GM23338 (cell line): ENCODE data around the gene MIGA1. TPM values are rescaled to one million over a fixed set of nuclear protein-coding genes. Genes with fewer than 3 reads are reported as not detected.
"Not testable (repeated sequence)": the region's sequence is repeated elsewhere in the genome, so short reads cannot be mapped to it uniquely, and the experiment has no call there.

ENCODE experiments used
- ATAC-seq: fragments of 200-7000 bp; cut with Tn5 transposase; 3 replicates; pipeline ENCODE4 v1.9.1; 2020
- DNase-seq: peaks from one replicate; pipeline ENCODE4 v3.0.0-alpha.2; 2015; ENCODE audit warnings: low spot score
- H2AFZ ChIP-seq: fragments of 200-600 bp; sonication (generic); 2 replicates; pipeline ENCODE4 v1.8.0; 2016; ENCODE audit warnings: antibody characterized with exemption, mild to moderate bottlenecking, moderate library complexity
- H3F3A ChIP-seq: fragments of 200-600 bp; sonication (generic); replicated peaks from 2 replicates; pipeline ENCODE4 v1.8.0; 2017; ENCODE audit warnings: antibody characterized with exemption, mixed run types, low read depth
- H3K27ac ChIP-seq: fragments of 200-600 bp; sonication (generic); 2 replicates; pipeline ENCODE4 v1.6.1; 2016; ENCODE audit warnings: low read depth
- H3K27me3 ChIP-seq: fragments of 200-600 bp; sonication (generic); 2 replicates; pipeline ENCODE4 v1.8.0; 2016; ENCODE audit warnings: mild to moderate bottlenecking, mixed run types, moderate library complexity; ENCODE audit not compliant: insufficient read depth
- H3K36me3 ChIP-seq: fragments of 200-600 bp; sonication (generic); 2 replicates; pipeline ENCODE4 v1.8.0; 2016; ENCODE audit warnings: mild to moderate bottlenecking; ENCODE audit not compliant: insufficient read depth
- H3K4me1 ChIP-seq: fragments of 200-600 bp; sonication (generic); 2 replicates; pipeline ENCODE4 v1.8.0; 2016; ENCODE audit warnings: mild to moderate bottlenecking, moderate library complexity; ENCODE audit not compliant: insufficient read depth
- H3K4me2 ChIP-seq: fragments of 200-600 bp; sonication (generic); 2 replicates; pipeline ENCODE4 v1.7.1; 2017; ENCODE audit warnings: mixed run types
- H3K4me3 ChIP-seq: fragments of 200-600 bp; sonication (generic); 2 replicates; pipeline ENCODE4 v1.6.1; 2016; ENCODE audit warnings: mixed run types
- H3K79me2 ChIP-seq: fragments of 200-600 bp; sonication (generic); replicated peaks from 2 replicates; pipeline ENCODE4 v1.8.0; 2017; ENCODE audit warnings: mild to moderate bottlenecking; ENCODE audit not compliant: insufficient read depth
- H3K9me2 ChIP-seq: fragments of 200-600 bp; sonication (generic); 2 replicates; pipeline ENCODE4 v1.8.0; 2017; ENCODE audit not compliant: insufficient read depth
- H4K20me1 ChIP-seq: fragments of 200-600 bp; sonication (generic); replicated peaks from 2 replicates; pipeline ENCODE4 v1.8.0; 2017; ENCODE audit warnings: mild to moderate bottlenecking; ENCODE audit not compliant: insufficient read depth
- H3K27ac Mint-ChIP-seq: 2 replicates; pipeline ENCODE4 v1.8.0; 2020; ENCODE audit warnings: inconsistent platforms, mild to moderate bottlenecking, moderate library complexity, mixed read lengths
- H3K27me3 Mint-ChIP-seq: 3 replicates; pipeline ENCODE4 v1.8.0; 2022; ENCODE audit warnings: low read depth, mild to moderate bottlenecking, moderate library complexity, mixed read lengths, inconsistent platforms; ENCODE audit not compliant: insufficient read depth, poor library complexity
- H3K36me3 Mint-ChIP-seq: 3 replicates; pipeline ENCODE4 v1.8.0; 2021; ENCODE audit warnings: low read depth, mild to moderate bottlenecking, inconsistent platforms, moderate library complexity, mixed read lengths
- H3K4me1 Mint-ChIP-seq: 3 replicates; pipeline ENCODE4 v1.8.0; 2020; ENCODE audit warnings: mild to moderate bottlenecking, inconsistent platforms, mixed read lengths
- H3K4me3 Mint-ChIP-seq: 3 replicates; pipeline ENCODE4 v1.8.0; 2021; ENCODE audit warnings: moderate library complexity, mild to moderate bottlenecking, inconsistent platforms, mixed read lengths
- H3K9me3 Mint-ChIP-seq: 3 replicates; pipeline ENCODE4 v1.8.0; 2020; ENCODE audit warnings: moderate library complexity, mild to moderate bottlenecking, inconsistent platforms, mixed read lengths
- CREB1 ChIP-seq: fragments of 250-450 bp; sonication (Bioruptor Pico); IDR thresholded peaks from 2 replicates; pipeline ENCODE4 v1.5.0; 2020; ENCODE audit warnings: low read depth, mild to moderate bottlenecking, moderate library complexity
- ETS1 ChIP-seq: IDR thresholded peaks from 2 replicates; pipeline ENCODE4 v1.6.1; 2016; ENCODE audit warnings: antibody characterized with exemption
- EZH2 ChIP-seq: fragments of 200-600 bp; sonication (generic); IDR thresholded peaks from one replicate; pipeline ENCODE4 v1.8.0; 2017; ENCODE audit warnings: antibody characterized with exemption, mild to moderate bottlenecking, low read depth; ENCODE audit not compliant: unreplicated experiment
- EZH2phosphoT487 ChIP-seq: fragments of 200-600 bp; sonication (generic); IDR thresholded peaks from one replicate; pipeline ENCODE4 v1.8.1; 2018; ENCODE audit warnings: antibody characterized with exemption; ENCODE audit not compliant: unreplicated experiment
- ZNF114 ChIP-seq: fragments of 250-450 bp; sonication (Bioruptor Pico); IDR thresholded peaks from 2 replicates; pipeline ENCODE4 v1.5.0; 2020; ENCODE audit warnings: mild to moderate bottlenecking, moderate library complexity
- ZNF331 ChIP-seq: fragments of 250-450 bp; sonication (Bioruptor Pico); IDR thresholded peaks from 2 replicates; pipeline ENCODE4 v1.5.0; 2020; ENCODE audit warnings: low read depth, mild to moderate bottlenecking, moderate library complexity
- ZNF462 ChIP-seq: fragments of 250-450 bp; sonication (Bioruptor Pico); IDR thresholded peaks from 2 replicates; pipeline ENCODE4 v1.5.0; 2020; ENCODE audit warnings: mild to moderate bottlenecking, moderate library complexity
- polyA plus RNA-seq: library from polyadenylated mRNA; unstranded; fragments of >200 nt; fragmentation: Nextera tagmentation; extraction: Ambion mirVana; gene quantifications from 2 replicates; pipeline ENCODE4 v1.2.1, GENCODE V29; 2016
- total RNA-seq: library from RNA; depleted of rRNA; stranded (reverse); fragments of >200 nt; shearing (Covaris generic); gene quantifications from 2 replicates; pipeline ENCODE4 v1.2.3, GENCODE V29; 2014

Gene MIGA1
- total and polyA plus RNA-seq, 2 experiments from 2014 or later, result 3.4 to 7.5 TPM

- no peak for TF ChIP-seq EZH2phosphoT487
- no peak for TF ChIP-seq ZNF114 (CRISPR knock-in tag)
- TF ChIP-seq ZNF331 (CRISPR knock-in tag), result no peak
- TF ChIP-seq ZNF462 (CRISPR knock-in tag), result no peak
- no peak for TF ChIP-seq ETS1
- no peak for TF ChIP-seq EZH2
- TF ChIP-seq CREB1 (CRISPR knock-in tag), result no peak
These were observed 3.7 kb downstream of the MIGA1 start (continued) for GRCh38 chr1:77783141-77783540.

GRCh38 chr1:77786093-77786741 is 6.8 kb downstream of the MIGA1 start:
- H3K36me3 ChIP-seq, result peaks cover 14% of the 10 kb centered on the region; the same call in 1 of the 2 replicates
- not testable (repeated sequence) for H3K27ac ChIP-seq, H3K27ac Mint-ChIP-seq, H3K4me1 Mint-ChIP-seq, H3K4me2 ChIP-seq, H3K4me1 ChIP-seq, H3K27me3 Mint-ChIP-seq, ATAC-seq, H2AFZ ChIP-seq, DNase-seq, H3K4me3 Mint-ChIP-seq, H3K9me2 ChIP-seq, H3F3A ChIP-seq, H3K27me3 ChIP-seq, H4K20me1 ChIP-seq, H3K4me3 ChIP-seq
- H3K79me2 ChIP-seq, result peaks cover 13% of the 10 kb centered on the region
- Mint-ChIP-seq H3K9me3 (peaks cover 24% of the 10 kb centered on the region), H3K36me3 (peaks cover 52% of the 10 kb centered on the region)
